GM18907 (cell line): Measurements from ENCODE around the gene CDH1.
"Not testable (repeated sequence)": the region's sequence is repeated elsewhere in the genome, so short reads cannot be mapped to it uniquely, and the experiment has no call there.

ENCODE experiments used
- ATAC-seq: cut with Tn5 transposase; IDR thresholded peaks from one replicate; pipeline ENCODE4 v1.9.1; 2021; ENCODE audit warnings: mild to moderate bottlenecking, moderate library complexity; ENCODE audit not compliant: unreplicated experiment

Gene CDH1

DNA sequence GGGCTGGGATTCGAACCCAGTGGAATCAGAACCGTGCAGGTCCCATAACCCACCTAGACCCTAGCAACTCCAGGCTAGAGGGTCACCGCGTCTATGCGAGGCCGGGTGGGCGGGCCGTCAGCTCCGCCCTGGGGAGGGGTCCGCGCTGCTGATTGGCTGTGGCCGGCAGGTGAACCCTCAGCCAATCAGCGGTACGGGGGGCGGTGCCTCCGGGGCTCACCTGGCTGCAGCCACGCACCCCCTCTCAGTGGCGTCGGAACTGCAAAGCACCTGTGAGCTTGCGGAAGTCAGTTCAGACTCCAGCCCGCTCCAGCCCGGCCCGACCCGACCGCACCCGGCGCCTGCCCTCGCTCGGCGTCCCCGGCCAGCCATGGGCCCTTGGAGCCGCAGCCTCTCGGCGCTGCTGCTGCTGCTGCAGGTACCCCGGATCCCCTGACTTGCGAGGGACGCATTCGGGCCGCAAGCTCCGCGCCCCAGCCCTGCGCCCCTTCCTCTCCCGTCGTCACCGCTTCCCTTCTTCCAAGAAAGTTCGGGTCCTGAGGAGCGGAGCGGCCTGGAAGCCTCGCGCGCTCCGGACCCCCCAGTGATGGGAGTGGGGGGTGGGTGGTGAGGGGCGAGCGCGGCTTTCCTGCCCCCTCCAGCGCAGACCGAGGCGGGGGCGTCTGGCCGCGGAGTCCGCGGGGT lies at the start of gene CDH1:
Gene CDH1, plus strand, starts transcription at position 247 of the 684 bp plus-strand sequence. Its CDS starts 124 bp downstream, at position 371.
- ATAC-seq = no peak

DNA sequence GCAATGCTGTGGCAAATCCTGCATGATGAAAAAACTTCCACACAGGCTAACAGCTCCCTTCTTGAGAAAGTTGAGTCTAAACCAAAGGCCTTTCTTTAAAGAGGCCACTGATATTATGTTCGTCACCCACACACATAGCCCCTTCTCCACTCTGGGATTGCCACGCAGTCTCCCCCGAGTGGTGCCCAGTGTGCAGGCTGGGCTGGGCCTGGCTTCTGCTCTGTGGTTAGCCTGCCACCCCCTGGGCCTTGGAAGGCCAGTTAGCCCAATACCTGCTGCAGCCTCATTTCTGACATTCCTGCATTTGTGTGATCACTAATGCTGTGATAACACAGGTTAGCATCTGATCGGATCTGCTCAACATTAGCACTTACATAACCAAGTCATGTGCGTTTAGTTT lies 47.2 kb upstream of the CDH1 start:
- ATAC-seq = no peak

DNA sequence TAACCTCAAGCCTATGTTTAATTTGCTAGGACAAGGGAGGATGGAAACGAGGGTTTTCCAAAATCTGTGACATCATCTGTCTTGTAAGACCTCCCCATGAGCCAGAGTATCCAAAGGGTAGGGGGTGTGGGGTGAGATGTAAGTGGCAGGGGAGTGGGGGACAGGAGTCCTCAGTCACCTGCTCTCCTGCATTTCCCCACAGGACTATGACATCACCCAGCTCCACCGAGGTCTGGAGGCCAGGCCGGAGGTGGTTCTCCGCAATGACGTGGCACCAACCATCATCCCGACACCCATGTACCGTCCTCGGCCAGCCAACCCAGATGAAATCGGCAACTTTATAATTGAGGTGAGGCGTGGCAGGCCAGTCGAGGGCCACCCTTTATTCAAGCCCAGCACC lies 41.5 kb upstream of the CDH1 start:
- no peak for ATAC-seq

DNA sequence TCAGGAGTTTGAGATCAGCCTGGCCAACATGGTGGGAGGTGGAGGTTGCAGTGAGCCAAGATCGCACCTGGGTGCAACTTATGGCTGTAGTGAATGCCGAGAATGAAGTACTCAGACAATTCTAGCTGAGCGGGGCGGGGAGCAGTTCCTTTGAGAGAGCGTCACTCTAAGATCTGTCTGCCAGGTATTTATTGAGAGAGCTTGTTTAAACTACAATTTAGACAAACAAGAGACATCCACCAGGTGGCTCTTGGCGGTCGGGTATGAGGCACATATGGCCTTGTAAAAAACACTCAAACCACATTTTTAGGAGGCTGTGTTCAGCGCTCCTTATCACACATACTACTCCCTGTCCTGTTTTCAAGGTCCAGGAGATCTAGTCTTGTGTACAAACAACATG lies 40.6 kb upstream of the CDH1 start:
- no peak for ATAC-seq

DNA sequence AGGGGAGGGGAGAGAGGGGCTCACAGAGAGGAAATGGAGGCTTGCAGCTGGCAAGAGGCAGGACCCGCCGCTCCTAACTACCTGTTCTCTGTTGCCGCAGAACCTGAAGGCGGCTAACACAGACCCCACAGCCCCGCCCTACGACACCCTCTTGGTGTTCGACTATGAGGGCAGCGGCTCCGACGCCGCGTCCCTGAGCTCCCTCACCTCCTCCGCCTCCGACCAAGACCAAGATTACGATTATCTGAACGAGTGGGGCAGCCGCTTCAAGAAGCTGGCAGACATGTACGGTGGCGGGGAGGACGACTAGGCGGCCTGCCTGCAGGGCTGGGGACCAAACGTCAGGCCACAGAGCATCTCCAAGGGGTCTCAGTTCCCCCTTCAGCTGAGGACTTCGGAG lies 39.0 kb upstream of the CDH1 start:
- ATAC-seq = no peak

DNA sequence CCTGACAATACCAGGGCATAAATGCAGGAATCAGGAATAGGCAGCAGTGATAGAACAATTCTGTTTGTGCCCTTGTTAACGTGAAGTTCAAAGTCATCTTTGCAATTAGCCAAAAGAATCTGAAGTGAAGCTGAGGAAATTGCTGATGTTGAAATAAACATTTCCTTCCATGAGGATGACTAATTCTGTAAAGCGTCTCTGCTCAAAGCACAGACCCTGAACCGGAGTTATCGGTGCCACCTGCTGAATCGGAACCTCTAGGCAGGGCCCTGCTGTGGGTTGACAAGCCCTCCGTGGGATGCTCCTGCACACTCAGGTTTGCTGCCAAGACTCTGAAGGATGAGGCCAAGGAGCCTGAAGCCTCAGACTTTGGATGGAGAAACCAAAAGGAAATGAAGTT lies 37.0 kb upstream of the CDH1 start:
- no peak for ATAC-seq

DNA sequence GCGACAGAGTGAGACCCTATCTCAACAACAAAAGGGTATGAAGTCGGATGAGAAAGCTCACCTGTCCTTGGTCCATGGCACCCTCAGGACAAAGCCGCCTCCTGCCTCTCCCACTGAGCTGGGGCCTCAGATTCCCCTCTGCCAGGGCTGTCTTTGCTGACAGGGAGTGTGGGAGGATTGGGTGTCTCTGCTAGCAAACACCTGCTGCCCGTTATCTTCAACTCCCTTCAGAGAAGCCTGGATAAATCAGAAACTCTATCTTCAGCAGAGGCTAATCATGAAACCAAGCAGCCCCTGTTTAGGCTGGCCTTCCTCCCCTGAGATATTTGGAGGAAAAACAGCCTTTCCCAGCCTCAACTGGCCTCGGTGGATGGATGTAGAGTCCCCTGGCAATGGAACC lies 36.3 kb upstream of the CDH1 start:
- ATAC-seq = no peak

DNA sequence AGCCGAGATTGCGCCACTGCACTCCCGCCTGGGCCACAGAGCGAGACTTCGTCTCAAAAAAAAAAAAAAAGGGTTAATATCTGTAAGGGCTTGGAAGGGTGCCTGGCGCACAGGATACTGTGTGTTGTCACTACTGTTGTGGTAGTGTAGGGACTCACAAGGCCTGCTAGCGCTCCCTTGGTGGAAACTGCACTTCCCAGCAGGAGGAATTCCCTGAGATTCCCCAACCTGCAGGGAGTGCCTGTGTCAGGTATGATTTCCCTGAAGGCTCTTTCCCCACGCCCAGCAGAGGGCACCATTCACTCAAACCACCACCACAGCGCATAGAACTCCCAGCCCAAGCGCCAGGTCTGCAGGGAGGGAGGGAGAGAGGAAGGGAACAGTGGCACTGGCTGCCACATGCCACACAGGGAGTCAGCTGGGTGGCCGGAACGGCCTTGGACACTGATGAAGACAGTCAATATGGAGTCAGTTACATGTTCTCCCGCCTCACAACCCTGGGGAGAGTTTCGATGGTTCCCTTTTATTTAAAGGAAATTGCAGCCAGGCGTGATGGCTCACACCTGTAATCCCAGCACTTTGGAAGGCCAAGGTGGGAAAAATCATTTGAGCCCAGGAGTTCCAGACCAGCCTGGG lies 32.7 kb upstream of the CDH1 start:
- no peak for ATAC-seq

DNA sequence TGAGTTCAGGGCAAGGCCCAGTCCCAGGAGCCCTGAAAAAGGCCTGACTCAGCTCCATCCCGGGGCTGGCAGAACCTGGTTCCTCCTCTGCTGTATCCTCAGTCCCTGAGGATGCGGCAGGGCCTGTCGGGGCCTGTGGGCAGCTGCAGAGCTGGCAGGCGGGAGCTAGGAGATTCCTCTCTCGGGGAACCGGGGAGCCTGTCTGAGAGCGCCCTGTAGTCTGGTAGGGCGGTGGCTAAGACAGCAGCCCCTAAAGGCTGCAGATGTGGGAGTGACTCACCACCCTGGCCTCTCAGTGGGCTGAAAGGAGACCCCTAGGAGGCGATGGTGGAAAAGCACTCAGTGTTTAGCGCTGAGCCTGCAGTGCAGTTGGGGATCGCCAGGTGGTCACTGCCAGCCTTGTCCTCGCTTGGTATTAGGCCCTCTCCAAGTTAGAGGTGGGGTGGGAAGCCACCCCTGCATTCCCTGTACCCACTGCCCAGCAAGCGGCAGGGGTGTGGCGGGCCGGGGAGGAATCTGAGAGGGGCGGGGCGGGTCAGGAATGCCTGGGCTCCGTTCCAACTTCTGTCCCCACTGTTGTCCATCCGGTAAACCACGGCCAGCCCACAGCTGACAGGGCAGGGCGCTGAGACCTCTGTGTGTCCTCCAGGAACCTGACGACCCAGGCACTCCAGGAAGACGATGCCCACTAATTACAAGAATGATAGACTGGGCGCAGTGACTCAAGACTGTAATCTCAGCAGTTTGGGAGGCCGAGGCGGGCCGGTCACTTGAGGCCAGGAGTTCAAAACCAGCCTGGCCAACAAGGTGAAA lies 29.5 kb upstream of the CDH1 start:
- ATAC-seq = no peak

DNA sequence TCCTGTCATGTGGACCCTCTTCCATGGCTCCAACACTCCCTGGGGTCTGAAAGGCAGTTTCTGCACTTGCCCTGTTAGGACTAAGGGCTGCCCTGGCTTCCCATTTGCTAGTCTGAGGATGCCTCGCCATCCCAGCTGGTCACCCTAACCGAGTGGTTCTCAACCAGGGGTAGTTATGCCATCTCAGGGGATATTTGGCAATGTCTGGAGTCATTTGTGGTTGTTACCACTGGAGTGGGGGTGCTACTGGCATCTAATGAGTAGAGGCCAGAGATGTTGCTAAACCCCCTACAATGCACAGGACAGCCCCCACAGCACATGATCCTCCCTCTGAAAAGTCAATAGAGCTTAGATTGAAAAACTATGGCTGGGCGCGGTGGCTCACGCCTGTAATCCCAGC lies 26.9 kb upstream of the CDH1 start:
- ATAC-seq = no peak

DNA sequence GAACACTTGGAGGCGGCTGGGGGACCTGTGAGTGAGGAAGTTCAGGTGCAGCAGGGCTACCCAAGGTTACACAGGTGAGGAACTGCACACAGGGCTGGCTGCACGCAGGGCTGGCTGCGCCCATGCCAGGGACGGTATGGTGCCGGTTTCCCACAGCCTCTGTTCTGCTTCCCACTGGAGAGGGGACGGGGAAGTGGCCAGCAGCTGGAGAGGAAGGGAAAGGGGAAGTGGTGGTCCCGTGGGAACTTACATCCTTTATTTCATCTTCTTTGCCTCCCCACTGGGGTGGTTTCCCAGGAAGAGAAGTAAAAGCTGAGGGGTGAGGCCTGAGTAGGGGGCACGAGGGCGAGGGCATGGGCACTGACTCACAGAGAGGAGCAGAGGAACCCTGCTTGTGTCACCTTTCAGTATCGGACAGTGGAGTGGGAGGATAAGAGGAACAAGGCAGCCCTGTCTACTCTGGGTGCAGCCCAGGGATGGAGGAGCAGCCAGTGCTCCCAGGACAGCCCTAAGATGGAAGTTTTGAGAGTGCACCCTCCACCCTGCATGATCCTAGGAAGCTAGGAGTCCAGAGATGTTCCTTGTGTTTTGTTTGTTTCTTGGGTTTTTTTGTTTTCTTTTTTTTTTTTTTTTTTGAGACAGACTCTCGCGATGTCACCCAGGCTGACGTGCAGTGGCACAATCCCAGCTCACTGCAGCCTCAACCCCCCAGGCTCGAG lies 25.5 kb upstream of the CDH1 start:
- ATAC-seq = no peak

DNA sequence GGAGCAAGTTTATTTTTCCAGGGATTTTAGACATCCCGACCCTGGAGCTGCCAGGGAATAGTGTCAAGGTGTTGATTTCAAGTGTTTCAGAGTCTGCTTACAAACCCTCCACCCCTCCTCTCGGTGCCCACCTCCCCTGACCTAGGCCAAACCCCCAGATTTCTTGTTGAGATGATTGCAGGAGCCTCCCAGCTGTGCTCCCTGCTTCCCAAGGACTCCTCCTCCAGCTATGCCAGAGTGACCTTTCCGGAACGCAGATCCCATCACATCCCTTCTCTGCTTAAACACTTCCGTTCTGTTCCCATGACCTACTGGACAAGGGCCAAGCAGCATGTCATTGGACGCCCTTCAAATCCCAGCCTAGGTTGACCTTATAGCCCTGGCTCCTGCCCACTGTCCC lies 23.7 kb upstream of the CDH1 start:
- ATAC-seq = no peak

DNA sequence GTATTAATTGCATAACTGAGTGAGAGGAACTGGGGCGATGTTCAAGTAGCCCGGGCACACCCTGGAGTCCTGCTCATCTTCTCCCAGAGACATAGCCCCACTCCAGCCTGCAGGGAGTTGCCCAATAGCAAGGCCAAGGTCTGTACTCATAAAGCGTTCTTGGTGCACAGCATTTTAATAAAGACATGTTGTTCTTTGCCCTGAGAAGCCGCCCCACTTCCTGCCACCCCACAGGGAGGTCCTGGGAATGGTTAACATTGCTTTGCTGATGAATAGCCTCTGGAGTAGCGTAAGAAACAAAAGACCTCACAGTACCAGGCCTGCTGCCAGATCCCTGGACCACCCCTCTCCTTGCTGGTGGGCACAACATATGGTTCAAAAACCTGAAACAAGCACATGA lies 21.6 kb upstream of the CDH1 start:
- ATAC-seq = no peak

DNA sequence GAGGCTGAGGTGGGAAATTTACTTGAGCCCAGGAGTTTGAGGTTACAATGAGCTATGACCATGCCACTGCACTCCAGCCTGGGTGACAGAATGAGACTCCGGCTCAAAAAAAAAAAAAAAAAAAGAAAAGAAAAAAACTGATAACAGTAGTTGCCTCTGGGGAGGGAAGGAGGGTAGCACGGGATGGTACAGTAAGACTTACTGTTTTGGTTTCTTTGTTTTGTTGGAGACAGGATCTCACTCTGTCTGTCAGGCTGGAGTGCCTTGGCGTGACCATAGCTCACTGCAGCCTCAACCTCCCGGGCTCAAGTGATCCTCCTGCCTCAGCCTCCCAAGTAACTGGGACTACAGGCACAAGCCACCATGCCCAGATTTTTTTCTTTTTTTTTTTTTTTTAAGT lies 20.6 kb upstream of the CDH1 start:
- not testable (repeated sequence) for ATAC-seq

DNA sequence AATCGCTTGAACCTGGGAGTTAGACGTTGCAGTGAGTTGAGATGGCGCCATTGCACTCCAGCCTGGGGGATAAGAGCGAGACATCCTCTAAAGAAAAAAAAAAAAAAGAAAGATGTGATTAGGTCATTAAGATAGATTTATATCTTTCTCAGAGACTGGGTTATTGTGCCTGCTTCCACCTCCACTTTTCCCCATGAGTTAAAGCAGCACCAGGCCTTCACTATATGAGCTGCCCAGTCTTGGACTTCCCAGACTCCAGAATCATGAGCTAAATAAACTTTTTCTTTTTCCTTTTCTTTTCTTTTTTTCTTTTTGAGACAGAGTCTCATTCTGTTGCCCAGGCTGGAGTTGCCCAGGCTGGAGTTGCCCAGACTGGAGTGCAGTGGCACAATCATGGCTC lies 19.4 kb upstream of the CDH1 start:
- no peak for ATAC-seq

DNA sequence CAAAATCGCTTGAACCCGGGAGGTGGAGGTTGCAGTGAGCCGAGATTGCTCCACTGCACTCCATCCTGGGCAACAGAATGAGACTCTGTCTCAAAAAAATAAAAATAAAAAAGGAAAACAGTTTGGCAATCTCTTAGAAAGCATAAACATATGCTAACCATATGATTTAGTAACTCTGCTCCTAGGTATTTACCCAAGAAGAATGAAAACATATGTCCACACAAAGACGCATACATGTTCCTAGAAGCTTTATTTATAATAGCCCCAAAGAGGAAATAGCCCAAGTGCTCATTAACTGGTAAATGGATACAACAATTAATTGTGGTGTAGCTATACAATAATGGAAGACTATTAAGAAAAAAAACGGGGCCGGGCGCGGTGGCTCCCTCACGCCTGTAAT lies 18.5 kb upstream of the CDH1 start:
- no peak for ATAC-seq

DNA sequence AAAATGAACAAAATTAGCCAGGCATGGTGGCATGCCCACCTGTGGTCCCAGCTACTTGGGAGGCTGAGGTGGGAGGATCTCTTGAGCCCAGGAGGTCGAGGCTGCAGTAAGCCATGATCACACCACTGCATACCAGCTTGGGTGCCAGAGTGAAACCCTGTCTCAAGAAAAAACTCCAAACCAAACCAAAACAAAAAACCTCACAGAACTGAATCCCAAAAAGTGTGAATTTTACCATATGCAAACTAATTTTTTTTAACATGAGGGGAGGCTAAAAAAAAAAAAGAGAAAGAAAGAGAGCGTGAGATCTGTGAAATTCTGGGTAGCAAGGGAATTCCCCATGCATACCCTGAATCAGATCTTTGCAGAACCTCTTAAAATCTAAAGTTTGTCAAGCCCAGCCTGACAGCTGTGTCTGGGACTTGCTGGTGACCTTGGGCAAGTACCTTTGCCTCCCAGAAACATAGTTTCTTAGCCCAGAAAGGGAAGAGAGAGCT lies 17.1 kb upstream of the CDH1 start:
- peak; percentile 80 for ATAC-seq

DNA sequence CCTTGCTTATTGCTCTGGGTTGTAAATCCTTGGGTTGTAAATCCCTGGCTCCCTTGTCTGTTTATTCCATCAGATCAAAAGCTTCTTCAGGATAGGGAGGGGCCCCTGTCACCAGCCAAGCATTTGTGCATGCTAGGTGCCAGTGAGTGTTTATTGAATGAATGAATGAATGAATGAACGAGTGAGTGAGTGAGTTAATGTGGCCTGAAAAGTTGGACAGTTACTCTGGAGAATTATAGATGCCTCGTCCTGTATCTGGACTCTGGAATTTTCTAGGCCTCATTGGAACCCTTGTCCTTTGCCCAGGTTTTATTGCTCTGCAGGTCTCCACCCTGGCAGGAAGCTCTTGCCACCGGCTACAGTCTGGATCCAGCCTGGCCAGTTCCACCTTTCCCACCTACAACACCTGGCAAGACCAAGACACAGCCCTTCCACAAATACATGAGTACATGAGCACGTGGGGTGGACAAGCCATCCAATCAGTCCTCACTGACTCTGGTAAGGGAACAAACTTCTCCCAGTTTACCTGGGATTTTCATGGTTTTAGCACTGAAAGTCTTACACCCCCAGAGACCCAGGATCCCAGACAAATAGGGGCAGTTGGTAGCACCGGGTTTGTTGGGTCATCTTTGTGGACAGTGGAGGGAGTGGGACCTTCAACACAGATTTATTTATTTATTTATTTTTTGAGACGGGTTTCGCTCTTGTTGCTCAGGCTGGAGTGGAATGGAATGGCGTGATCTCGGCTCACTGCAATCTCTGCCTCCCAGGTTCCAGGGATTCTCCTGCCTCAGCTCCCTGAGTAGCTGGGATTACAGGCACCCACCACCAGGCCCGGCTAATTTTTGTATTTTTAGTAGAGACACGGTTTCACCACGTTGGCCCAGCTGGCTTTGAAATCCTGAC lies 14.7 kb upstream of the CDH1 start:
- no peak for ATAC-seq

DNA sequence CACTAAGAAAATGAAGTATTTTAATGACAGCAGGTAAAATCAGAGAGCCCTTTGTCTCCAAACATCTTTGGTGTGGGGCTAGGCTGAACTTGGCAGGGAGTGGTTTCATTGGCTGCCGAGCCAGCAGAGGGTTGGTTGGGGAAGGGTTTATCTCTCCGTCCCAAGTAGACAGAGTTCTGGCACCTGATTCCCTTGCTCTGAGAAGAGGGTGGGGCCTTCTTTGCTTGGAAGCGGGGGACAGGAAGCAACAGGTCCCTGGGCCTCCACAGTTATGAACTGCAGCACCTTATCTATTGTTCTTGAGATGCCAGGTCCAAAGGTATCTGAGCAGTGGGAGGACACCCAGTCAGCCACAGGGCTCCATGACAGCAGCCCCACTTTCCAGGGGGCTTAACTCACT lies 12.3 kb upstream of the CDH1 start:
- ATAC-seq = no peak

DNA sequence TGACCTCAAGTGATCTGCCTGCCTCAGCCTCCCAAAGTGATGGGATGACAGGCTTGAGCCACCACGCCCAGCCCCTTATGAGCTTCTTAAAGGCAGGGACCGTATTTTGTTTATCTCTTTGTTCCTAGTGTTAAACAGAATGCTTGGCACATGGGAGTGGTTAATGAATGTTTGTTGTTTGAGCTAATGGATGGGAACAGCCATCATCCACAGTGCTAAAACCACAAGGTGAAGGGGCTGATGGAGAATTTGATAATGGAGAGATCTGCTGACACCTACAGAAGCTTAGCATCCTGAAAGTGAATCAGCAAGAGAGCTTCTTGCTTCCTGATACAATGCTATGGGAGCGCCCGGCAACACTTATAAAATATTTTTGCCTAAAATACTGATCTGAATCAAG lies 8.6 kb upstream of the CDH1 start:
- no peak for ATAC-seq
